ENCODE measurements around the gene ASAP2. TPM values are rescaled to one million over a fixed set of nuclear protein-coding genes. Genes with fewer than 3 reads are reported as not detected.

Gene ASAP2
- total RNA-seq, 1 donor from 2014 or later = 60.7 TPM

GRCh38 chr2:9412781-9413180 is 206.2 kb downstream of the ASAP2 start:
- Mint-ChIP-seq H3K9me3 (ENCODE audit: low read depth) (no peaks in the 10 kb centered on the region), H3K4me3 (ENCODE audit: unreplicated experiment) (no peak overlapping the region), H3K36me3 (ENCODE audit: low read depth) (peaks cover 19% of the 10 kb centered on the region), H3K27me3 (ENCODE audit: low read depth) (no peaks in the 10 kb centered on the region), H3K4me1 (ENCODE audit: low read depth) (peaks cover 26% of the 10 kb centered on the region), H3K27ac (ENCODE audit: unreplicated experiment) (no peak overlapping the region)
- no peak for DNase-seq (ENCODE audit: low spot score)
- no peak for TF ChIP-seq CTCF (IDR thresholded peaks at IDR 0.05)

DNA sequence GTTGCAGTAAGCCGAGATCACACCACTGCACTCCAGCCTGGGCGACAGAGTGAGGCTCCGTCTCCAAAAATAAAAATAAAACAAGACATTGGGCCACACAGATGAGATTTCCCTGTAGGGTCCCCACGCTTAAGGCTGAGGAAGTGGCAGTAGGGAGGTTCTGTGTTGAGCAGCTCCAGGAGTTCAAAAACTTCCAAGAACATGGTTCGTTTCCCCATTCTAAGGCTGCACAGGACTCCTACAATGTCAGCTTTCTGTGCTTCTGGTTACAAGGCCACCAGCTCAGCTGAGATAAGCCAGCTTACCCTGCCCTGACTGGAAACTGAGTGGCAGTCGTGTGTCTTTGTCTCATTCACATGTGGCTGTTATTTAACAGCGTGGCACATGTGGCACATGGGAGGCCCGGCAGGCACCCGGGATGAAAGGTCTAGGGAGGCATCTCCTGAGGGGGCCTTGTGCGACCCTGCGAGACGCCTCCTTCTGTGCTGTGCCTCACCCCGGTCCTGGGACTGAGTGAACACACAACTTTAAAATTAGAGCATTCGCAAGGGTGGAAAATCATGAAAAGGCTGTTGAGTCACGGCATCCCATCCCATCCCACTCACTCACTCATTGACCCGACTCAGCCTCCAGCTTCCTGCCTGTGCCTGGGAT is 209.0 kb downstream of the ASAP2 start:
- Mint-ChIP-seq H3K36me3 (ENCODE audit: low read depth) (peaks cover 15% of the 10 kb centered on the region), H3K4me1 (ENCODE audit: low read depth) (peaks cover 26% of the 10 kb centered on the region), H3K9me3 (ENCODE audit: low read depth) (no peaks in the 10 kb centered on the region), H3K27me3 (ENCODE audit: low read depth) (no peaks in the 10 kb centered on the region), H3K4me3 (ENCODE audit: unreplicated experiment) (no peak overlapping the region), H3K27ac (ENCODE audit: unreplicated experiment) (peak overlapping the region; percentile 74)
- no peak for DNase-seq (ENCODE audit: low spot score)
- no peak for TF ChIP-seq CTCF (IDR thresholded peaks at IDR 0.05)

DNA sequence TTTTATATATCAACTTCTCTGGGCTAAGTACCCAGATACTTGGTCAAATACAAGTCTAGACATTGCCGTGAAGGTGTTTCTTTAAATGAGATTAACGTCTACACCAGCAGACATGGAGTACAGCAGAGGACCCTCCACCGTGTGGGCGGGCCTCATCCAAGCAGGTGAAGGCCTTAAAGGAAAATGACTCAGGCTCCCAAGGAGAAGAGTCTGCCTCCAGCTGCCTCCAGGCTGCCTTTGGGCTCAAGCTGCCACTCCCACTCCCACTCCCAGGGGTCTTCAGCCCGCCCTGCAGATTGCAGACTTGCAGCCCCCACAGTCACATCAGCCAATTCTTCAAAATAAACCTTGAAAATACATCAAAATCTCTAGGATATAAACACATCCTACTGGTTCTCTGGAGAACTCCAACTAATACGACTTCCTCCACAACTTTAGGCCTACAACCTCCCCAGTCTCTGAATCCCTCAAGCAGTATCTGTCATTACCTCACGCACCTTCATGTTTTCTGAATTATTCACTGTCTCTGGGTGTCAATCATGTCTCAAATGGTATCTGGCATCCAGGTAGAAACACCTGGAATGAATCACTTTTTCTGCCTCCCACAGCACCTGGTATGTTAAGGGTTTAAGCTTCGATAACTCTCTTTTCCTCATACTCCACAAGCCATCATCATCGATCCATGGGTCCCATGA is 209.8 kb downstream of the ASAP2 start:
- Mint-ChIP-seq H3K4me3 (ENCODE audit: unreplicated experiment) (no peak overlapping the region), H3K27me3 (ENCODE audit: low read depth) (no peaks in the 10 kb centered on the region), H3K9me3 (ENCODE audit: low read depth) (no peaks in the 10 kb centered on the region), H3K36me3 (ENCODE audit: low read depth) (peaks cover 14% of the 10 kb centered on the region), H3K27ac (ENCODE audit: unreplicated experiment) (peak overlapping the region; percentile 74), H3K4me1 (ENCODE audit: low read depth) (peaks cover 28% of the 10 kb centered on the region)
- no peak for DNase-seq (ENCODE audit: low spot score)
- TF ChIP-seq CTCF (IDR thresholded peaks at IDR 0.05) = no peak

- no peak overlapping the region for H3K27ac Mint-ChIP-seq (ENCODE audit: unreplicated experiment)
- H3K36me3 Mint-ChIP-seq (ENCODE audit: low read depth) = peaks cover 13% of the 10 kb centered on the region
- H3K27me3 Mint-ChIP-seq (ENCODE audit: low read depth) = no peaks in the 10 kb centered on the region
- H3K4me1 Mint-ChIP-seq (ENCODE audit: low read depth) = peaks cover 33% of the 10 kb centered on the region
- no peaks in the 10 kb centered on the region for H3K9me3 Mint-ChIP-seq (ENCODE audit: low read depth)
- no peak for TF ChIP-seq CTCF (IDR thresholded peaks at IDR 0.05)
- no peak overlapping the region for H3K4me3 Mint-ChIP-seq (ENCODE audit: unreplicated experiment)
- DNase-seq (ENCODE audit: low spot score) = no peak
Measured at GRCh38 chr2:9416962-9417316, 210.3 kb downstream of the ASAP2 start.

DNA sequence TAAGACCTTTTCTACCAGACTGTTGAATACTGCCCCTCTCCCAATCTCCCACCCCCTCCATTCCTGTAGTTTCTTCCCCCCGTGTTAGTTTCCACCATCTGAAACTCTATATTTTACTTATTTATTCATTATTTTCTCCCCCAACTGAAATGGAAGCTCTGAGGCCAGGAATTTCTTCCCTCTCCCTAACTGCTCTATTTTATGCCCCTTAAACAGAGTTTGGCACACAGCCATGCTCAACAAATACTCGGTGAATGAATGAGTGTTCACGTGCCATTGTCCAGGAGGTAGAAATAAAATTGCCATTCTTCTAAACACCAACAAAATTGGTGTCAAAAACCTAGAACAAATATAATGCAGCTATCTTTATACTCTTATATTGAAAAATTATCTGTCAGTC is 211.1 kb downstream of the ASAP2 start:
- no peak for TF ChIP-seq CTCF (IDR thresholded peaks at IDR 0.05)
- no peak overlapping the region for H3K4me3 Mint-ChIP-seq (ENCODE audit: unreplicated experiment)
- peaks cover 39% of the 10 kb centered on the region for H3K4me1 Mint-ChIP-seq (ENCODE audit: low read depth)
- no peaks in the 10 kb centered on the region for H3K9me3 Mint-ChIP-seq (ENCODE audit: low read depth)
- H3K36me3 Mint-ChIP-seq (ENCODE audit: low read depth) = peaks cover 7% of the 10 kb centered on the region
- H3K27me3 Mint-ChIP-seq (ENCODE audit: low read depth) = no peaks in the 10 kb centered on the region
- DNase-seq (ENCODE audit: low spot score) = no peak
- no peak overlapping the region for H3K27ac Mint-ChIP-seq (ENCODE audit: unreplicated experiment)

Data from chondrocyte (in vitro differentiated cells).